ENCODE measurements around the gene KIAA1549.

KIAA1549 gene

DNA sequence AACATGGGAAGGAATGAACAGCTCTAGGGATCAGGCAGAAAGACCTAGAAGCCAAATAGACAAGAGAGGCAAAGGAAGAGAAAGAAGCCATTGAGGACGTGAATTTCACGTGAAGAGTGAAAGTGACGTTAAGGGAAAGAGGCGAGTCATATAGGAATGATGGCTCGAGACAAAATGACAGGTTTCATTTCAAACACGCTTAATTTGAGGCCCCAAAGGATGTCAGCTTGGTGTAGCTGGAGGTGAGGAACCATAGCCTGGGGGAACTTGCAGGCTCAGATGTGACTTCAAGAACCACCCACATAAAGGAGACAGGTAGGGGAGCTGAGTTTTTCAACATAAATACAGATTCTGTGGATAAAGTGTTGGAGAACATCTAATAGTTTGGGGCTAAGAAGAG is 98.9 kb downstream of the KIAA1549 start:
- H3K4me3 ChIP-seq (ENCODE audit: low read depth, low read length) = no peak overlapping the region
- DNase-seq (ENCODE audit: low read depth, low spot score) = no peak
- POLR2A ChIA-PET = no interaction called here
- CTCF ChIA-PET = interaction anchor here (1.3 to 12.0 kb wide), 2 partner anchors 103 to 191 kb away, joined by 4 to 207 read pairs; no protein-coding TSS in a partner anchor
- TF ChIP-seq CTCF (IDR thresholded peaks at IDR 0.05; ENCODE audit: insufficient read depth, low read length, missing control alignments) = no peak

DNA sequence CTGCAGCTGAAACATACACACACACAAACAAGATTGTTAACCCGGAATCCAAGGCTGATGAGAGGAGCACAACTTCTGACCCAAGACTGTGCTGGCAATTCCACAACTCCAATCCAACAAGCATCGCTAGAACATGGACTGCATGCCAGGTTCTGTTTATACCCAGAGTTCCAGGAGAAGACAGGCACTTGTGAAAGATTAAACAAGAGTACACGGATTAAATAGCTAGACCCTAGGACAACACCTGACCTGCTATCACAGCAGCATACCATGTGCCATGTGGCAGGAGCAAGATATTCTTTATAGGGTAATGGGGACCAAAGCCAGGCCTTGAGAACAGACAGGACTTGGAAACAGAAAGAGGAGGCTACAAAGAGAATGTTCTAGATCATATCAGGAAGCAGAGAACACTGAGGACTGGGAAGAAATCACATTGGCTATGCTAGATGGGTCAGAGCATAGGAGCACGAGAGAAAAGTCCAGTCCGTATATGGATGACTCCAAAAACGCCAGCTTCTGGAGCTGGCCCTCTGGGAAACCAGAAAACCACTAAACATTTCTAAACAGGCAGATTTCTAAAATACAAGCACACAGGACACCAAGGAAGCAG is 99.5 kb downstream of the KIAA1549 start:
- TF ChIP-seq CTCF (IDR thresholded peaks at IDR 0.05; ENCODE audit: insufficient read depth, low read length, missing control alignments) = no peak
- no peak overlapping the region for H3K4me3 ChIP-seq (ENCODE audit: low read depth, low read length)
- ChIA-PET CTCF (interaction anchor here (1.3 to 12.0 kb wide), 2 partner anchors 104 to 191 kb away, joined by 4 to 207 read pairs; no protein-coding TSS in a partner anchor), POLR2A (no interaction called here)
- DNase-seq (ENCODE audit: low read depth, low spot score) = no peak

DNA sequence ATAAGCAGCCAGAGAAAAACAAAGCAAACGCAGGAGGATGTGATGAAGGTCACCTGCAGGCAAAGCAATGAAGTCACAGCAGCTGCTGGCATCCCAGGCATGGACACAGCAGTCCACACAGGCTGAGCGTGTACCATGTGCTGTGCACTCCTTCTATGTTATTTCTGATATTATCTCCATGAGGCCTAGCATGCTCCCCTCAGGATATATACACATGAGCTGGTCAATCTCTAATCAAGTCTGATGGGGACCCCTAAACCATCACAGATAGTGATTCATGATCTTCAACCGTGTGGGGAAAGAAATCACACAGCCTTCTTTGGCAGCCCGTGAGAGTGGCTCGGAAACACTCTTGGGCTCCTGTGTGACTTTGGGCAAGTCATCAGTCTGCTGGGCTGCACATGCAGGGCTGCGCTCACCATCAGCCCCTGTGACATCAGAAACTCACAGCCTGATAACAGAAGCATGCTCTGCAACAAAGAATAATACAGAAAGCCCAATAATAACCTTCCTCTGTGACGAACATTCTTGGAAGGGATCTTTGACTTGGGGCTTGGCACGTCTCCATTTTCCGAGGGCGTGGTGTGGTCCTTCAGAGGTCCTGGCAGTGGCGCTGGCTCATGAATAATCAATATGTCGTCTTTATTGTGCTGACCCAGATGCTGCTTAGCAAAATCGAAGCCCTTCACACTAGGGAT is 100.2 kb downstream of the KIAA1549 start:
- ChIA-PET POLR2A (no interaction called here), CTCF (interaction anchor here (0.7 to 1.3 kb wide), 3 partner anchors 105 to 285 kb away, joined by 3 to 4 read pairs (median 4); no protein-coding TSS in a partner anchor)
- no peak overlapping the region for H3K4me3 ChIP-seq (ENCODE audit: low read depth, low read length)
- no peak for TF ChIP-seq CTCF (IDR thresholded peaks at IDR 0.05; ENCODE audit: insufficient read depth, low read length, missing control alignments)
- DNase-seq (ENCODE audit: low read depth, low spot score) = no peak

DNA sequence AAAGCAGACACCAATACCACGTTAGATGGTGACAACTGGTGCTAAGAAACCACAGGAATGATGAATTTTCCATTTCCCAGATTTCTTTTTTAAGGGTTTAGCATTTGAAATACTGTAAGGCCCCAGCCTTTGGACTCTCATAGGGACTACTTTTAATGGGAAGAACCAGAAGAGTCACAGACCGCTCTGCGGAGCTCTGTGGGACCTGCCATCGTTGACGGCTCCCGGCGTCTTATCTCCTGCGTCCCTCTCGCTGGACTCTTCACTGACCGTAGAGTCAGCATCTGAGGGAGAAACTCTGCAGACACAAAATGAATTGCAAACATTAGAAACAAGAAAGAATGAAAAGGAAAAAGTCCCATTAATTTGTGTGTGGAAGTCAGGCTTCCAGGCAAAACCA is 101.8 kb downstream of the KIAA1549 start:
- CTCF ChIA-PET = interaction anchor here (0.5 to 4.3 kb wide), 2 partner anchors 9 to 23 kb away, joined by 3 to 19 read pairs; no protein-coding TSS in a partner anchor
- H3K4me3 ChIP-seq (ENCODE audit: low read depth, low read length) = no peak overlapping the region
- TF ChIP-seq CTCF (IDR thresholded peaks at IDR 0.05; ENCODE audit: insufficient read depth, low read length, missing control alignments) = no peak
- DNase-seq (ENCODE audit: low read depth, low spot score) = no peak
- POLR2A ChIA-PET = no interaction called here

DNA sequence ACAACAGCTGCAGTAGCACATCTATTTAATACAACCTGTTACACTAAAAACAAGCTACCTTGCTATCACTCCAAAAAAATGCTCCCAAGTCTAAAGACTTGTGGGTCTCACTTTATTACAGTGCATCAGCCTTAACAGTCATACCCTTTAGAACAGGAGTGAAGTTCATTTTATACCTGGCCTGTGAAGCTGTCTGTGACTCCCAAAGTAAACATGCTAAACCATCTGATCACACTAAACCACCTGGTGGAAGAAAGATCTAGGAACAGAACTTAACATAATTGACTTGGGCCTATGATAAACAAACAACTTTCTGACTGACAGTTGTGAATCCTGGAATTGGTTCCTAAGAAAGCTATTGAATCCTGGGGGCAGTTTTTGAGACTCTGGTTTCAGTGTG is 102.3 kb downstream of the KIAA1549 start:
- ChIA-PET POLR2A (no interaction called here), CTCF (interaction anchor here (0.5 to 4.3 kb wide), 3 partner anchors 7 to 24 kb away, joined by 3 to 48 read pairs (median 19); no protein-coding TSS in a partner anchor)
- H3K4me3 ChIP-seq (ENCODE audit: low read depth, low read length) = no peak overlapping the region
- TF ChIP-seq CTCF (IDR thresholded peaks at IDR 0.05; ENCODE audit: insufficient read depth, low read length, missing control alignments) = no peak
- DNase-seq (ENCODE audit: low read depth, low spot score) = no peak

GRCh38 chr7:138878051-138878450 is 103.1 kb downstream of the KIAA1549 start:
- POLR2A ChIA-PET = no interaction called here
- DNase-seq (ENCODE audit: low read depth, low spot score) = no peak
- no peak for TF ChIP-seq CTCF (IDR thresholded peaks at IDR 0.05; ENCODE audit: insufficient read depth, low read length, missing control alignments)
- CTCF ChIA-PET = interaction anchor here (3.2 to 4.6 kb wide), 3 partner anchors 8 to 197 kb away, joined by 15 to 48 read pairs (median 19); no protein-coding TSS in a partner anchor
- H3K4me3 ChIP-seq (ENCODE audit: low read depth, low read length) = no peak overlapping the region
